Measurements from ENCODE around the gene MPST.

MPST gene

GRCh38 chr22:37054600-37055365, 35.2 kb downstream of the MPST start:
- in situ Hi-C loops (cut with MboI; ENCODE audit: low sequenced_read_pairs, unreplicated experiment): no loop called here
- no peak for DNase-seq (ENCODE audit: low spot score)
- TF ChIP-seq CTCF (IDR thresholded peaks at IDR 0.05; ENCODE audit: borderline replicate concordance, control extremely low read depth, extremely low read depth, insufficient read depth, missing control alignments): no peak

GRCh38 chr22:37056246-37056645, 36.7 kb downstream of the MPST start:
- in situ Hi-C loops (cut with MboI; ENCODE audit: low sequenced_read_pairs, unreplicated experiment): no loop called here
- no peak for DNase-seq (ENCODE audit: low spot score)
- no peak for TF ChIP-seq CTCF (IDR thresholded peaks at IDR 0.05; ENCODE audit: borderline replicate concordance, control extremely low read depth, extremely low read depth, insufficient read depth, missing control alignments)

GRCh38 chr22:37057226-37057625, 37.7 kb downstream of the MPST start:
- DNase-seq (ENCODE audit: low spot score): no peak
- TF ChIP-seq CTCF (IDR thresholded peaks at IDR 0.05; ENCODE audit: borderline replicate concordance, control extremely low read depth, extremely low read depth, insufficient read depth, missing control alignments): no peak
- in situ Hi-C loops (cut with MboI; ENCODE audit: low sequenced_read_pairs, unreplicated experiment): no loop called here

- in situ Hi-C loops (cut with MboI; ENCODE audit: low sequenced_read_pairs, unreplicated experiment): no loop called here
- DNase-seq (ENCODE audit: low spot score): no peak
- TF ChIP-seq CTCF (IDR thresholded peaks at IDR 0.05; ENCODE audit: borderline replicate concordance, control extremely low read depth, extremely low read depth, insufficient read depth, missing control alignments): no peak
Observed at GRCh38 chr22:37057796-37058510, 38.4 kb downstream of the MPST start.

- no peak for TF ChIP-seq CTCF (IDR thresholded peaks at IDR 0.05; ENCODE audit: borderline replicate concordance, control extremely low read depth, extremely low read depth, insufficient read depth, missing control alignments)
- in situ Hi-C loops (cut with MboI; ENCODE audit: low sequenced_read_pairs, unreplicated experiment): no loop called here
- DNase-seq (ENCODE audit: low spot score): no peak
Observed at GRCh38 chr22:37058917-37059701, 39.6 kb downstream of the MPST start.

- no peak for TF ChIP-seq CTCF (IDR thresholded peaks at IDR 0.05; ENCODE audit: borderline replicate concordance, control extremely low read depth, extremely low read depth, insufficient read depth, missing control alignments)
- in situ Hi-C loops (cut with MboI; ENCODE audit: low sequenced_read_pairs, unreplicated experiment): no loop called here
- no peak for DNase-seq (ENCODE audit: low spot score)
Observed at GRCh38 chr22:37059876-37060449, 40.4 kb downstream of the MPST start.
